ENCODE measurements around the gene FDX2. TPM values are rescaled to one million over a fixed set of nuclear protein-coding genes. Genes with fewer than 3 reads are reported as not detected.

FDX2 gene
- total and polyA plus RNA-seq, 2 of the 4 experiments (the other 2 are of a cell fraction): 39.8 to 72.0 TPM

GRCh38 chr19:10299545-10300458 lies 16.0 kb downstream of the FDX2 start:
- dilution Hi-C loops (cut with HindIII; ENCODE audit: low sequenced_read_pairs, unreplicated experiment): no loop called here
- ChIA-PET POLR2A (ENCODE audit: unreplicated experiment) (no interaction called here), CTCF (no interaction called here)
- H3K9ac ChIP-seq (ENCODE audit: low read depth, low read length): no peak overlapping the region
- no peak overlapping the region for H2BK120ac ChIP-seq (ENCODE audit: low read depth, low read length)
- peak overlapping the region; percentile 68; the same call in 1 of the 2 replicates for H2AK5ac ChIP-seq (ENCODE audit: low read depth, low read length)
- H3K4me2 ChIP-seq (ENCODE audit: low read depth, low read length): no peak overlapping the region
- no peak overlapping the region; the same call in 1 of the 2 replicates for H4K91ac ChIP-seq (ENCODE audit: insufficient read depth, low read depth, low read length)
- no peak overlapping the region for H3K18ac ChIP-seq (ENCODE audit: low read depth, low read length)
- H4K5ac ChIP-seq (ENCODE audit: low read depth, low read length): peak overlapping the region; percentile 20
- in situ Hi-C loops (cut with MboI; ENCODE audit: low sequenced_read_pairs): no loop called here
- H3K27me3 ChIP-seq (ENCODE audit: control insufficient read depth, insufficient read depth, low read length): no peaks in the 10 kb centered on the region; the same call in 1 of the 2 replicates
- peak overlapping the region; percentile 9 to 79; a peak in 2 of 4 replicates for H4K8ac ChIP-seq (ENCODE audit: low read depth in 2 of 2, low read length in 2 of 2)
- H3K36me3 ChIP-seq (ENCODE audit: control insufficient read depth, insufficient read depth, low read length): no peaks in the 10 kb centered on the region
- H3K79me1 ChIP-seq (ENCODE audit: low read depth in 1 of 2, low read length in 2 of 2): no peaks in the 10 kb centered on the region
- no peak overlapping the region for H3K23ac ChIP-seq (ENCODE audit: low read depth, low read length)
- H3K27ac ChIP-seq (ENCODE audit: insufficient read depth, low read length): no peak overlapping the region
- peaks cover 5% of the 10 kb centered on the region; the same call in 1 of the 2 replicates for H3K9me1 ChIP-seq (ENCODE audit: insufficient read depth, low read length)
- H3K9me3 ChIP-seq (ENCODE audit: control insufficient read depth, insufficient read depth, low read length): no peaks in the 10 kb centered on the region
- no peak overlapping the region for H3K56ac ChIP-seq (ENCODE audit: extremely low read depth, insufficient read depth, low read length)
- WGBS, 2 experiments (ENCODE audit: extremely low coverage in 2 of 2, insufficient read length in 1 of 2): 55% methylated on average over 6 of the region's 14 CpGs; no CpG with 5 or more reads in 1 of the 2 experiments
- peak overlapping the region; percentile 33 for H2AK9ac ChIP-seq (replicated peaks; ENCODE audit: low read depth, low read length, poor library complexity)
- ATAC-seq (ENCODE audit: low read depth): peak; percentile 16; the same call in 1 of the 2 replicates
- H3K14ac ChIP-seq (replicated peaks; ENCODE audit: low read depth, low read length): no peak overlapping the region
- H3K4ac ChIP-seq (ENCODE audit: low read depth, low read length): 0 out of 2 replicates have a peak overlapping the region, but pooled peaks have one; percentile 2
- H3K4me1 ChIP-seq (ENCODE audit: control insufficient read depth, insufficient read depth, low read length): peaks cover 6% of the 10 kb centered on the region
- no peak overlapping the region for H2BK15ac ChIP-seq (ENCODE audit: low read depth, low read length)
- peak overlapping the region; percentile 79 for H2AFZ ChIP-seq (replicated peaks; ENCODE audit: low read length, poor library complexity)
- H3K4me3 ChIP-seq (ENCODE audit: insufficient read depth, low read depth, low read length): no peak overlapping the region
- no TSS peak for BruUV-seq (replicated peaks)
- H2BK5ac ChIP-seq (ENCODE audit: low read depth, low read length, poor library complexity, severe bottlenecking): no peak overlapping the region
- intact Hi-C loops (cut with micrococcal nuclease): no loop called here
- H2BK20ac ChIP-seq (ENCODE audit: low read depth, low read length): no peak overlapping the region
- TF ChIP-seq FOS (IDR thresholded peaks at IDR 0.05; ENCODE audit: low read depth, low read length) (no peak), CEBPB (IDR thresholded peaks at IDR 0.05; ENCODE audit: low read depth, low read length) (no peak), MXI1 (IDR thresholded peaks at IDR 0.05; ENCODE audit: borderline replicate concordance, low read depth, low read length) (no peak), MAZ (IDR thresholded peaks at IDR 0.05; ENCODE audit: borderline replicate concordance, low read depth, low read length) (no peak), POLR2A (IDR thresholded peaks at IDR 0.05; ENCODE audit: low read depth, low read length) (no peak), NFE2L2 (IDR thresholded peaks at IDR 0.05; ENCODE audit: low read depth, low read length) (no peak), CHD1 (IDR thresholded peaks at IDR 0.05; ENCODE audit: low read depth, low read length) (no peak), BHLHE40 (IDR thresholded peaks at IDR 0.05; ENCODE audit: low read depth, low read length) (no peak), SMC3 (IDR thresholded peaks at IDR 0.05; ENCODE audit: low read depth, low read length) (no peak), RCOR1 (IDR thresholded peaks at IDR 0.05; ENCODE audit: insufficient replicate concordance, low read length) (no peak), ELK1 (IDR thresholded peaks at IDR 0.05; ENCODE audit: borderline replicate concordance, low read depth, low read length) (no peak), CTCF (conservative IDR thresholded peaks at IDR 0.05; ENCODE audit: low read depth, low read length) (no peak), RFX5 (IDR thresholded peaks at IDR 0.05; ENCODE audit: low read depth, low read length) (no peak), MAFK (IDR thresholded peaks at IDR 0.05; ENCODE audit: low read depth, low read length) (no peak), RAD21 (IDR thresholded peaks at IDR 0.05; ENCODE audit: low read length) (no peak)
- H4K20me1 ChIP-seq (ENCODE audit: insufficient read depth, low read length): peaks cover 4% of the 10 kb centered on the region
- no peak for DNase-seq
